GM18873 (cell line): ENCODE data around the gene YWHAG.
A peak's percentile ranks its signal among the peaks of the same experiment; 100 is the strongest.
"Not testable (repeated sequence)": the region's sequence is repeated elsewhere in the genome, so short reads cannot be mapped to it uniquely, and the experiment has no call there.

Source experiments
- ATAC-seq: cut with Tn5 transposase; IDR thresholded peaks from one replicate; pipeline ENCODE4 v1.9.1; 2021; ENCODE audit warnings: mild to moderate bottlenecking, moderate library complexity, moderate number of reproducible peaks; ENCODE audit not compliant: unreplicated experiment, low FRiP score

The YWHAG gene

GRCh38 chr7:76302347-76303201 lies 56.2 kb downstream of the YWHAG start, which contains the start of gene HSPB1:
Gene HSPB1, plus strand, starts transcription at chr7:76302673. Its CDS starts 40 bp downstream, at chr7:76302713.
- ATAC-seq: no peak

GRCh38 chr7:76301000-76301399 lies 57.8 kb downstream of the YWHAG start:
- no peak for ATAC-seq

- no peak for ATAC-seq
Observed at GRCh38 chr7:76300166-76300731, 58.5 kb downstream of the YWHAG start.

GRCh38 chr7:76296743-76297740 lies 61.7 kb downstream of the YWHAG start:
- no peak for ATAC-seq

GRCh38 chr7:76294344-76295024 lies 64.3 kb downstream of the YWHAG start:
- ATAC-seq: no peak

- ATAC-seq: no peak
Observed at GRCh38 chr7:76293407-76293901, 65.3 kb downstream of the YWHAG start.

- ATAC-seq: not testable (repeated sequence)
Observed at GRCh38 chr7:76292911-76293310, 65.9 kb downstream of the YWHAG start.

GRCh38 chr7:76292213-76292573 lies 66.6 kb downstream of the YWHAG start:
- ATAC-seq: no peak

GRCh38 chr7:76291351-76292212 lies 67.2 kb downstream of the YWHAG start:
- peak; percentile 77 for ATAC-seq

GRCh38 chr7:76290847-76291350 lies 67.9 kb downstream of the YWHAG start:
- not testable (repeated sequence) for ATAC-seq

- no peak for ATAC-seq
Observed at GRCh38 chr7:76286842-76287403, 71.9 kb downstream of the YWHAG start.

- no peak for ATAC-seq
Observed at GRCh38 chr7:76285604-76286374, 73.0 kb downstream of the YWHAG start.

- ATAC-seq: no peak
Observed at GRCh38 chr7:76283254-76284159, 75.3 kb downstream of the YWHAG start.

- ATAC-seq: no peak
Observed at GRCh38 chr7:76282344-76283253, 76.2 kb downstream of the YWHAG start.

GRCh38 chr7:76281706-76282343 lies 77.0 kb downstream of the YWHAG start:
- no peak for ATAC-seq
